PC-3 (cell line): ENCODE measurements around the gene NKD2. TPM values are rescaled to one million over a fixed set of nuclear protein-coding genes. Genes with fewer than 3 reads are reported as not detected.

Source experiments
- ATAC-seq: fragments of 200-7000 bp; cut with Tn5 transposase; 2 replicates; pipeline ENCODE4 v1.9.1; 2020; ENCODE audit warnings: mild to moderate bottlenecking, moderate library complexity
- BruUV-seq: library from RNA; stranded (reverse); fragments of 400-500 nt; replicated peaks from 2 replicates; lab custom pipeline; 2021; lab: Mats Ljungman, UMichigan
- CTCF ChIA-PET: fragments of 300-600 bp; sonication (Branson Sonifier 250); formaldehyde crosslinking; loops from one replicate; lab custom pipeline; 2022; ENCODE audit warnings: antibody characterized with exemption; lab: Charles Lee
- POLR2A ChIA-PET: fragments of 300-600 bp; sonication (Branson Sonifier 250); formaldehyde crosslinking; loops from one replicate; lab custom pipeline; 2022; ENCODE audit warnings: antibody characterized with exemption; ENCODE audit not compliant: unreplicated experiment; lab: Charles Lee
- DNase-seq: peaks from one replicate; pipeline ENCODE4 v3.0.0-alpha.2; 2015
- H2AFZ ChIP-seq: fragments of 300-600 bp; sonication (generic); 2 replicates; pipeline ENCODE4 v1.6.0; 2016; ENCODE audit warnings: antibody characterized with exemption, low read length
- H3F3A ChIP-seq: fragments of 300-600 bp; sonication (generic); one replicate; pipeline ENCODE4 v1.6.0; 2017; ENCODE audit warnings: antibody characterized with exemption, low read length, control low read depth, mild to moderate bottlenecking; ENCODE audit not compliant: unreplicated experiment
- H3K27ac ChIP-seq: fragments of 300-600 bp; sonication (generic); 2 replicates; pipeline ENCODE4 v1.5.1; 2016; ENCODE audit warnings: mild to moderate bottlenecking, low read length
- H3K27me3 ChIP-seq: fragments of 300-600 bp; sonication (generic); 2 replicates; pipeline ENCODE4 v1.6.1; 2016; ENCODE audit warnings: low read length, mixed read lengths
- H3K36me3 ChIP-seq: fragments of 300-600 bp; sonication (generic); 2 replicates; pipeline ENCODE4 v1.6.1; 2016; ENCODE audit warnings: low read depth, mixed run types, low read length, mixed read lengths
- H3K4me1 ChIP-seq: fragments of 300-600 bp; sonication (generic); 2 replicates; pipeline ENCODE4 v1.5.1; 2016; ENCODE audit warnings: low read length; ENCODE audit not compliant: insufficient read depth
- H3K4me2 ChIP-seq: fragments of 300-600 bp; sonication (generic); 2 replicates; pipeline ENCODE4 v1.6.0; 2016; ENCODE audit warnings: low read length
- H3K4me3 ChIP-seq: fragments of 300-600 bp; sonication (generic); 2 replicates; pipeline ENCODE4 v1.5.1; 2016; ENCODE audit warnings: mild to moderate bottlenecking, low read length, mixed read lengths
- H3K79me2 ChIP-seq: fragments of 300-600 bp; sonication (generic); 2 replicates; pipeline ENCODE4 v1.6.1; 2017; ENCODE audit warnings: low read length, mixed read lengths
- H3K9ac ChIP-seq: fragments of 300-600 bp; sonication (generic); 2 replicates; pipeline ENCODE4 v1.6.0; 2016; ENCODE audit warnings: mild to moderate bottlenecking, low read length
- H3K9me2 ChIP-seq: fragments of 300-600 bp; sonication (generic); replicated peaks from 2 replicates; pipeline ENCODE4 v1.6.1; 2016; ENCODE audit warnings: mixed run types, low read length, mixed read lengths
- H3K9me3 ChIP-seq: fragments of 300-600 bp; sonication (generic); 2 replicates; pipeline ENCODE4 v1.6.1; 2016; ENCODE audit warnings: low read length, mixed read lengths
- H4K20me1 ChIP-seq: fragments of 300-600 bp; sonication (generic); 2 replicates; pipeline ENCODE4 v1.6.1; 2016; ENCODE audit warnings: low read length, mixed read lengths
- CTCF ChIP-seq: fragments of 300-600 bp; sonication (generic); conservative IDR thresholded peaks from 2 replicates; pipeline ENCODE4 v1.5.1; 2017; ENCODE audit warnings: antibody characterized with exemption, low read depth, mild to moderate bottlenecking, low read length
- EZH2 ChIP-seq: fragments of 300-600 bp; sonication (generic); IDR thresholded peaks from one replicate; pipeline ENCODE4 v1.6.1; 2017; ENCODE audit warnings: antibody characterized with exemption, mild to moderate bottlenecking, low read length; ENCODE audit not compliant: unreplicated experiment
- EZH2phosphoT487 ChIP-seq: fragments of 300-600 bp; sonication (generic); IDR thresholded peaks from 2 replicates; pipeline ENCODE4 v1.6.1; 2018; ENCODE audit warnings: mild to moderate bottlenecking, antibody characterized with exemption, low read length, borderline replicate concordance
- intact Hi-C: fragments of 100-400 bp; cut with micrococcal nuclease; formaldehyde crosslinking; loops from 2 replicates; pipeline ENCODE4 v1.9.0; 2023
- total RNA-seq: library from RNA; depleted of rRNA; stranded (reverse); fragments of >200 nt; gene quantifications from 2 replicates; pipeline ENCODE4 v1.2.3, GENCODE V29; 2014

Gene NKD2
- total RNA-seq, 1 experiment from 2014 or later: 1.6 TPM

DNA sequence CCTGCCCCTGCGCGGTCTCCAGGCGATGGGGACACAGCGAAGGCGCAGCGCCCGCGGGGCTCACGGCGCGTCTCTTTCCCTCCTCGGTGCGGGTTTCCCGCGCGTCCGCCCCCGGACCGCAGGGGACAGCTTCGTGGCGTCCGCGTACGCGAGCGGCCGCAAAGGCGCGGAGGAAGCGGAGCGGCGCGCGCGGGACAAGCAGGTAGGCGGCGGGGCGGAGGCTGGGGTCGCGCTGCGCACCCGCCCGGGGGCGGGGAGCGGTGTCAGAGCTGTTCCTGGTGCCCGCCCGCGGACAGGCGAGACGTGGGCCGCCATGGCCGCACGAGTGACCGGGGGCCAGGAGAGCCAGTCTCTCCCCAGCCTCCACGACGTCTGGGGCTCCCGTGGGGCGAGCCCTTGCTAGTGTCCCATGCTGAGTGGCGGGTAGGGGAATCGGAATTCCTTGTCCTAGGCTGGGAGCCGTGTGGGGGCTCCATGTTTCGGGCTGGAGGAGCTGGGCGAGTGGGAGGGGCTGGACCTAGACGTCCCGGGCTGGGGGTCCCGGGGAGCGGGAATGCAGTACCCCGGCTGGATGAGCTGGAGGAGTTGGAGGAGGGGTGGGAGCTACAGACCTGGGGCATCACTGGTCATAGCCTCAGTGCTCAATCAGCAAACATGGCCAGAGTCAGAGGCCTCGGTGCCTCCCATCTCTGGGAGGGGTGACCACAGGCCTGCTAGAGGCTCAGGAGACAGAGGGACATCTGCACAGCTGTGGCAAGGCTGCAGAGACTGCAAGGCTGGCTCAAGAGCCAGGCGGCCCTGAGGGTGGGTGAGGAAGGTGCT is 968 bp downstream of the NKD2 start:
- no peak overlapping the region for H2AFZ ChIP-seq
- CTCF ChIA-PET: no interaction called here
- no peak for ATAC-seq
- H3K27ac ChIP-seq: no peak overlapping the region
- no peaks in the 10 kb centered on the region for H3K79me2 ChIP-seq
- H3K9ac ChIP-seq: no peak overlapping the region
- no TSS peak for BruUV-seq
- no peaks in the 10 kb centered on the region for H3F3A ChIP-seq
- H4K20me1 ChIP-seq: 0 out of 2 replicates have a peak, but pooled peaks cover 5% of the 10 kb centered on the region
- peaks cover under 1% of the 10 kb centered on the region; the same call in 1 of the 2 replicates for H3K4me1 ChIP-seq
- no peaks in the 10 kb centered on the region for H3K9me2 ChIP-seq
- no peak for DNase-seq
- H3K4me2 ChIP-seq: peak overlapping the region; percentile 46
- intact Hi-C loops: loop anchor here (5.0 to 10.0 kb wide), 2 partner anchors 87 to 155 kb away; no protein-coding TSS in a partner anchor
- no peaks in the 10 kb centered on the region for H3K36me3 ChIP-seq
- H3K9me3 ChIP-seq: no peaks in the 10 kb centered on the region
- POLR2A ChIA-PET: no interaction called here
- H3K4me3 ChIP-seq: 0 out of 2 replicates have a peak overlapping the region, but pooled peaks have one; percentile 2
- TF ChIP-seq EZH2 (no peak), CTCF (no peak), EZH2phosphoT487 (no peak)
- peaks cover 13% of the 10 kb centered on the region; the same call in 1 of the 2 replicates for H3K27me3 ChIP-seq

DNA sequence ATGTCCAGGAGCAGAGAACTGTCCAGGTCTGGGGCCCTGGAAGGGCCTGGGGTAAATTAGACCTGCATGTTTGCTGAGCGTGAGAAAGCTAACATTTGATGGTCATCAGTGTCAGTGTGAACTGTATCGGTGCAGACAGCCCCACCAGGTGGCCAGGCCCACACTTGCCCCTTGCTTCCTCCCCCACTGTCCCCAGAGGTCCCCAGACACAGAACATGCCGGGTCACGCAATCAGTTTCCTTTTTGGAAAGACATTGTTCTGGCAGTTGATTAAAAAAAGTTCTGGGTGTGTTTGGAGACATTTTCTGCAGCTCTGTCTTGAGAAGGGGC is 1.5 kb downstream of the NKD2 start:
- intact Hi-C loops: loop anchor here (5.0 kb wide), 1 partner anchor 88 kb away; no protein-coding TSS in a partner anchor
- Histone ChIP-seq H3K9ac (no peak overlapping the region), H3K27ac (no peak overlapping the region), H3K9me2 (no peaks in the 10 kb centered on the region), H3K4me1 (no peaks in the 10 kb centered on the region; the same call in 1 of the 2 replicates), H2AFZ (no peak overlapping the region), H4K20me1 (0 out of 2 replicates have a peak, but pooled peaks cover 5% of the 10 kb centered on the region), H3K4me3 (0 out of 2 replicates have a peak overlapping the region, but pooled peaks have one; percentile 2), H3K9me3 (no peaks in the 10 kb centered on the region), H3K27me3 (0 out of 2 replicates have a peak, but pooled peaks cover 8% of the 10 kb centered on the region), H3K36me3 (no peaks in the 10 kb centered on the region), H3K4me2 (peak overlapping the region; percentile 46), H3F3A (no peaks in the 10 kb centered on the region), H3K79me2 (no peaks in the 10 kb centered on the region)
- DNase-seq (peak; percentile 13), ATAC-seq (no peak)
- TF ChIP-seq EZH2phosphoT487: no peak
- TF ChIP-seq CTCF: peak; percentile 39
- no peak for TF ChIP-seq EZH2
- POLR2A ChIA-PET: no interaction called here
- CTCF ChIA-PET: no interaction called here
- BruUV-seq: no TSS peak

DNA sequence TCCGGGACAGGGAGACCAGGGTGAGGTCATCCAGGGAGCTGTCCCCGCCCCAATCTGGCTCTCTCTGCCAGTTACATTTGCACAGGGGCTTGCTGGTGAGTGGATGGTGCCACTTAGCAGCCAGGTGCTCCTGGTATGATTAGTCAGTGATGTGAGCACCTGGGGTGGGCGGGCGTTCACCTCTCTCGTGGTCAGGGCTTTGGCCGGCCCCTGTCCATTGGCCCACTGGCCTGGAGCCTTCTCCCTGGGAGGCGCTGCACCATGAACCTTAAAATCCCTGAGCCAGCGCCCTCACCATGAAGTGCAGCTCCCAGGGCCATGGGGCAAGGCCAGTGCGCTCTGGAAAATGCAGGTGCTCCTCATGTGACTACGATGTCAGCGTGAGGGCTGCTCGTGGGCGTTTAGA is 2.0 kb downstream of the NKD2 start:
- Histone ChIP-seq H3K9ac (no peak overlapping the region), H3K4me3 (no peak overlapping the region), H3K36me3 (no peaks in the 10 kb centered on the region), H4K20me1 (0 out of 2 replicates have a peak, but pooled peaks cover 5% of the 10 kb centered on the region), H3K4me1 (no peaks in the 10 kb centered on the region; the same call in 1 of the 2 replicates), H3K79me2 (no peaks in the 10 kb centered on the region), H3F3A (no peaks in the 10 kb centered on the region), H3K4me2 (peak overlapping the region; percentile 46; the same call in 1 of the 2 replicates), H3K27ac (no peak overlapping the region), H2AFZ (no peak overlapping the region), H3K9me3 (no peaks in the 10 kb centered on the region), H3K9me2 (no peaks in the 10 kb centered on the region), H3K27me3 (0 out of 2 replicates have a peak, but pooled peaks cover 3% of the 10 kb centered on the region)
- ChIA-PET CTCF (no interaction called here), POLR2A (no interaction called here)
- TF ChIP-seq EZH2phosphoT487: no peak
- no peak for TF ChIP-seq CTCF
- TF ChIP-seq EZH2: no peak
- intact Hi-C loops: loop anchor here (5.0 kb wide), 1 partner anchor 88 kb away; no protein-coding TSS in a partner anchor
- DNase-seq: no peak
- no peak for ATAC-seq
- BruUV-seq: no TSS peak
